Sigmoid colon (tissue), 7 donors: Measurements from ENCODE around the gene ZNF639. TPM values are rescaled to one million over a fixed set of nuclear protein-coding genes. Genes with fewer than 3 reads are reported as not detected.

Experiments used
- DNase-seq: peaks from one replicate; pipeline ENCODE4 v3.0.0-alpha.2; 2019
- H3K27ac ChIP-seq, 4 donors: fragments of 200-600 bp; sonication (generic); one replicate each; pipeline ENCODE4 v1.5.1; 2016 to 2019; ENCODE audit warnings: mild to moderate bottlenecking in 1 of 4
- H3K27me3 ChIP-seq, 3 donors: fragments of 200-600 bp; sonication (generic); one replicate each; pipeline ENCODE4 v1.5.1; 2019; ENCODE audit warnings: mild to moderate bottlenecking in 1 of 3
- H3K36me3 ChIP-seq, 4 donors: fragments of 200-600 bp; sonication (generic); one replicate each; pipeline ENCODE4 v1.5.1; 2016 to 2019
- H3K4me1 ChIP-seq, 4 donors: fragments of 200-600 bp; sonication (generic); one replicate each; pipeline ENCODE4 v1.5.1; 2017 to 2019
- H3K4me3 ChIP-seq, 4 donors: fragments of 200-600 bp; sonication (generic); one replicate each; pipeline ENCODE4 v1.5.1; 2017 to 2019; ENCODE audit warnings: mild to moderate bottlenecking in 2 of 4, moderate library complexity in 1 of 4
- H3K9me3 ChIP-seq, 4 donors: fragments of 200-600 bp in 3 of 4; sonication (generic) in 3 of 4; one replicate each; pipeline versions ENCODE4 v1.5.1 to v1.6.1; 2013 to 2019
- EP300 ChIP-seq, 4 donors: sonication (generic); formaldehyde crosslinking; IDR thresholded peaks; one replicate each; pipeline ENCODE4 v1.6.1; 2017; ENCODE audit warnings: antibody characterized with exemption in 4 of 4
- POLR2A ChIP-seq, 2 donors: fragments of 450-650 bp; IDR thresholded peaks; one replicate each; pipeline ENCODE4 v1.6.1; 2016; ENCODE audit warnings: antibody characterized with exemption in 2 of 2, mild to moderate bottlenecking in 2 of 2, moderate library complexity in 2 of 2
- POLR2AphosphoS5 ChIP-seq, 4 donors: sonication (generic); formaldehyde crosslinking; IDR thresholded peaks; one replicate each; pipeline ENCODE4 v1.6.1; 2017; ENCODE audit warnings: antibody characterized with exemption in 4 of 4
- WGBS, 2 donors: extraction: QIAGEN DNeasy Blood & Tissue Kit; methylation state at CpG; one replicate each; pipeline ENCODE4 v1.1.7; 2013; 5-methylcytosine and 5-hydroxymethylcytosine counted together
- intact Hi-C: fragments of 100-400 bp; cut with DNase I; formaldehyde crosslinking; loops from one replicate; pipeline ENCODE4 v1.15.1; 2023
- polyA plus RNA-seq, 3 donors: library from polyadenylated mRNA; stranded (reverse); fragments of 200-250 nt; gene quantifications; one replicate each; pipeline ENCODE4 v1.2.3, GENCODE V29; 2013
- total RNA-seq, 4 donors: library from RNA; depleted of rRNA; stranded (reverse); fragments of >200 nt; gene quantifications; one replicate each; pipeline ENCODE4 v1.1.0, GENCODE V29; 2016
- TF ChIP-seq, protein P1 (sequence below), 4 experiments: fragments of 450-650 bp in 3 of 4; fragments of 200-600 bp in 1 of 4; IDR thresholded peaks; one replicate each; pipeline ENCODE4 v1.5.1; 2016 to 2019; ENCODE audit warnings: antibody characterized with exemption in 4 of 4, mild to moderate bottlenecking in 3 of 4, moderate library complexity in 2 of 4
- donor health status: healthy with polysubstance abuse.
- donor health status: Bipolar disorder and iron deficiency.
- donor health status: healthy.

The ZNF639 gene
- total and polyA plus RNA-seq, 7 donors, result 16.4 to 75.9 (median 48.7) TPM

DNA sequence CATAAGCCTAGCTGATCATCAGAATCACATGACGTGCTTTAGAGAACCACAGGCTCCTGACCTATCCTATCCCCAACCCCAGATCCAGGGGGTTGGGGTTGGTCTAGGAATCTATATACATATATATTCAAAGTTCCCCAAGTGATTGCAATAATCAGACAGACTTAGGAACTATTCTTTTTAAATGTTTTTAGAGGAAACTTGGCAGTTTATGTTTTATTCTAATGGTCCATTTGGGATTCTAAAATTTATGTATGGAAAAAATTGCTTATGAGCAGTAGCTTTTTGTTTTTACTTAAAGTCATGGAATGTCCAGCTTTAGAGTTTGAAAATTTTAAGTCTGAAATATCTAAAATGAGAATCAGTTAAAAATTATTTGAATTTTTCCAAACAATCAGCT, 46.8 kb downstream of the ZNF639 start:
- TF ChIP-seq EP300 (IDR thresholded peaks at IDR 0.05) (no peak), POLR2A (IDR thresholded peaks at IDR 0.05) (no peak)
- TF ChIP-seq, protein P1, sequence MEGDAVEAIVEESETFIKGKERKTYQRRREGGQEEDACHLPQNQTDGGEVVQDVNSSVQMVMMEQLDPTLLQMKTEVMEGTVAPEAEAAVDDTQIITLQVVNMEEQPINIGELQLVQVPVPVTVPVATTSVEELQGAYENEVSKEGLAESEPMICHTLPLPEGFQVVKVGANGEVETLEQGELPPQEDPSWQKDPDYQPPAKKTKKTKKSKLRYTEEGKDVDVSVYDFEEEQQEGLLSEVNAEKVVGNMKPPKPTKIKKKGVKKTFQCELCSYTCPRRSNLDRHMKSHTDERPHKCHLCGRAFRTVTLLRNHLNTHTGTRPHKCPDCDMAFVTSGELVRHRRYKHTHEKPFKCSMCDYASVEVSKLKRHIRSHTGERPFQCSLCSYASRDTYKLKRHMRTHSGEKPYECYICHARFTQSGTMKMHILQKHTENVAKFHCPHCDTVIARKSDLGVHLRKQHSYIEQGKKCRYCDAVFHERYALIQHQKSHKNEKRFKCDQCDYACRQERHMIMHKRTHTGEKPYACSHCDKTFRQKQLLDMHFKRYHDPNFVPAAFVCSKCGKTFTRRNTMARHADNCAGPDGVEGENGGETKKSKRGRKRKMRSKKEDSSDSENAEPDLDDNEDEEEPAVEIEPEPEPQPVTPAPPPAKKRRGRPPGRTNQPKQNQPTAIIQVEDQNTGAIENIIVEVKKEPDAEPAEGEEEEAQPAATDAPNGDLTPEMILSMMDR (IDR thresholded peaks at IDR 0.05), result no peak
- Histone ChIP-seq H3K4me1 (no peaks in the 10 kb centered on the region), H3K27ac (no peak overlapping the region), H3K4me3 (no peak overlapping the region), H3K27me3 (no peaks in the 10 kb centered on the region), H3K9me3 (no peaks in the 10 kb centered on the region), H3K36me3 (peaks cover 0 to 71% (median 24%) of the 10 kb centered on the region in 4 donors)
- DNase-seq, result no peak
- 91 to 100% methylated on average over 1 of the region's 1 CpG for whole genome bisulfite sequencing, 2 donors
- intact Hi-C loops, result no loop called here

DNA sequence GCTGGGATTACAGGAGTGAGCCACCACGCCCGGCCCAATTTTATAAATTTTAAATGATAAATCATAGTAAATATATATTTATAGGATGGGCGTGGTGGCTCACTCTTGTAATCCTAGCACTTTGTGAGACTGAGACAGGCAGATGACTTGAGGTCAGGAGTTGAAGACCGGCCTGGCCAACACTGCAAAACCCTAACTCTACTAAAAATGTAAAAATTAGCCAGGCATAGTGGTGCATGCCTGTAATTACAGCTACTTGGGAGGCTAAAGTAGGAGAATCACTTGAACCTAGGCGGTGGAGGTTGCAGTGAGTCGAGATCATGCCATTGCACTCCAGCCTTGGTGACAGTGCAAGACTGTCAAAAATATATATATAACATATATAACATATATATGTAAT, 51.1 kb downstream of the ZNF639 start:
- DNase-seq, result no peak
- no peak for TF ChIP-seq EP300 (IDR thresholded peaks at IDR 0.05)
- TF ChIP-seq, protein P1 (IDR thresholded peaks at IDR 0.05), result no peak
- no peak for TF ChIP-seq POLR2AphosphoS5 (IDR thresholded peaks at IDR 0.05)
- TF ChIP-seq POLR2A (IDR thresholded peaks at IDR 0.05), result no peak
- Histone ChIP-seq H3K27me3 (no peaks in the 10 kb centered on the region), H3K4me3 (no peak overlapping the region), H3K9me3 (no peaks in the 10 kb centered on the region), H3K4me1 (no peaks in the 10 kb centered on the region), H3K27ac (no peak overlapping the region), H3K36me3 (peaks cover 2 to 71% (median 7%) of the 10 kb centered on the region in 4 donors)
- 97 to 99% methylated on average over 6 of the region's 6 CpGs for WGBS, 2 donors
- intact Hi-C loops, result no loop called here

DNA sequence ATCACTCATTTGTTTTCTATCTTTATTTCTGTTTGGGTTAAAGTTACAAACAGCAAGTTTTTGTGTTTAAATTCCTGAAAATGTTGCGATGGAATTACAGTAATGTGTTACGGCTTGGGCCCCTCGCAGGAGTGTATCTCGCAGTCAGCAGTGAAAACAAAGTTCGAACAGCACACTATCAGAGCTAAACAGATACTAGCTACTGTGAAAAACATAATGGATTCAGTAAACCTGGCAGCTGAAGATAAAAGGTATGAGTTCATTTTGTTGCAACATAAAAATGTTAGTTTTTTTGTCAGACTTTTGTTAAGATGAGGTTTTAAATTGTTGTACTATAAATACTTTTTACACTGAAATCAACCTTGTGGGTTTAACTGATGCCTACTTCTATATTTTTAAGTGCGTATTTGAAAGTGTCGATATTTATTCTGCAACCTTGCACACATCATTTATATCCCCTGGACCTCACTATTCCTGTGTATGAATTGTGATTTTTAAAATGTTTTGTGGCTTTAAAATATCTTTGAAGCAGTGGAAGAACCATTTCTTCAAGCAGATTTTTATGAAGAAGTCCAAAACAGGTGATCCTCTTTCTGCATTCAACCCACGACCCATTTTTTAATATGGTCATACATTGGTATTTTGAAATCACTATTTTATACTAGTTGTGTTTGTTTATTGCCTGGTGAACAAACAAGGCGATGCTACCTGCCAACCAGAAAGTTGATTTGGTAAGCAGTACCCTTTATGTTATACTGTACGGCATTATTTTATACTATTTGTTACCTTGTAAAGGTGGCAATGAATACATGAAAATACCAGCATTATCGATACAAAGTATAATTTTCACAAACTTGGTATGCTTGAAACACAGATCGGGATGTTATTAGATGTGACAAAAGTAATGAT, 52.5 kb downstream of the ZNF639 start:
- Histone ChIP-seq H3K27me3 (no peaks in the 10 kb centered on the region), H3K36me3 (peaks cover 5 to 73% (median 11%) of the 10 kb centered on the region in 4 donors), H3K9me3 (no peaks in the 10 kb centered on the region), H3K27ac (no peak overlapping the region), H3K4me1 (no peaks in the 10 kb centered on the region), H3K4me3 (no peak overlapping the region)
- WGBS, 2 donors, result 92% methylated on average over 12 of the region's 12 CpGs
- intact Hi-C loops, result no loop called here
- DNase-seq, result no peak
- TF ChIP-seq, protein P1 (IDR thresholded peaks at IDR 0.05), result no peak
- TF ChIP-seq POLR2A (IDR thresholded peaks at IDR 0.05), result no peak
- no peak for TF ChIP-seq EP300 (IDR thresholded peaks at IDR 0.05)
- TF ChIP-seq POLR2AphosphoS5 (IDR thresholded peaks at IDR 0.05), result no peak

DNA sequence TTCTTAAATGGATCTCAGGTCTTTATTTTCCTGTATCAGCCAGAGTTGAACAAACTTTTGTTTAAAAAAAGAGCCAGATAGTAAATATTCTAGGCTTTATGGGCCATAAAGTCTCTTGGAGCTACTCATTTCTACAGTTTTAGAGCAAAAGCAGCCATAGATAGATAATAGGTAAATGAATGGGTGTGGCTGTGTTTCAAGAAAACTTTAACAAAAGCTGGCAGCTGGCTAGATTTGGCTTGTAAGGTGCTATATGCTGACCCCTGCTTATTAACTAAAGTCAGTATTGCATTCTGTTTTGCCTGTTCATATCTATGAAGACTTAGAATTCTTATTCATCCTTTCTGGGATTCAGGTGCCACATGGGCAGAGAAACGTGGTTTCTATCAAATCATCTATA, 53.6 kb downstream of the ZNF639 start:
- H3K36me3 ChIP-seq, result peaks cover 6 to 74% (median 14%) of the 10 kb centered on the region in 4 donors
- no peaks in the 10 kb centered on the region for H3K4me1 ChIP-seq
- 85 to 95% methylated on average over 1 of the region's 1 CpG for WGBS, 2 donors
- no peak overlapping the region for H3K27ac ChIP-seq
- intact Hi-C loops, result no loop called here
- no peaks in the 10 kb centered on the region for H3K27me3 ChIP-seq
- TF ChIP-seq, protein P1 (IDR thresholded peaks at IDR 0.05), result no peak
- TF ChIP-seq POLR2A (IDR thresholded peaks at IDR 0.05), result no peak
- TF ChIP-seq POLR2AphosphoS5 (IDR thresholded peaks at IDR 0.05), result no peak
- no peak for TF ChIP-seq EP300 (IDR thresholded peaks at IDR 0.05)
- H3K4me3 ChIP-seq, result no peak overlapping the region
- no peaks in the 10 kb centered on the region for H3K9me3 ChIP-seq
- no peak for DNase-seq

Other genes starting within 250 kb of the ZNF639 start
- gene PIK3CA, start 174.7 kb upstream of the ZNF639 start, total RNA-seq, result 10 to 100 TPM; 21.6 to 44.6 (median 25.4) TPM
- 1 to 10 TPM; 3.0 to 7.6 (median 3.5) TPM for gene PIK3CA, start 174.7 kb upstream of the ZNF639 start, polyA plus RNA-seq
- 1 to 10 TPM; 2.7 to 7.2 (median 4.8) TPM for gene KCNMB3, start 71.9 kb upstream of the ZNF639 start, total RNA-seq
- 1 to 10 TPM in 2 of 3 donors, under 1 TPM in 1; 0.60 to 1.5 (median 1.2) TPM for gene KCNMB3, start 71.9 kb upstream of the ZNF639 start, polyA plus RNA-seq
- gene MFN1, start 24.7 kb downstream of the ZNF639 start, total RNA-seq, result 10 to 100 TPM; 27.6 to 42.1 (median 37.0) TPM
- 10 to 100 TPM in 1 of 3 donors, 1 to 10 TPM in 2; 8.6 to 15.4 (median 9.6) TPM for gene MFN1, start 24.7 kb downstream of the ZNF639 start, polyA plus RNA-seq
- 10 to 100 TPM; 32.5 to 44.3 (median 37.4) TPM for gene GNB4, start 128.4 kb downstream of the ZNF639 start, total RNA-seq
- 1 to 10 TPM; 3.6 to 7.9 (median 4.4) TPM for gene GNB4, start 128.4 kb downstream of the ZNF639 start, polyA plus RNA-seq
- 10 to 100 TPM; 28.8 to 65.7 (median 50.3) TPM for gene ACTL6A, start 239.9 kb downstream of the ZNF639 start, total RNA-seq
- 10 to 100 TPM; 31.8 to 38.6 (median 35.4) TPM for gene ACTL6A, start 239.9 kb downstream of the ZNF639 start, polyA plus RNA-seq